ENCODE measurements around the gene NLRP11. TPM values are rescaled to one million over a fixed set of nuclear protein-coding genes. Genes with fewer than 3 reads are reported as not detected.

Gene NLRP11
- total RNA-seq, 2 donors from 2014 or later = not detected

GRCh38 chr19:55830656-55831055 is 1.1 kb downstream of the NLRP11 start:
- intact Hi-C loops (cut with DNase I) = no loop called here
- Histone ChIP-seq H3K4me3 (no peak overlapping the region), H3K4me1 (no peaks in the 10 kb centered on the region), H3K9me3 (no peaks in the 10 kb centered on the region), H3K27me3 (no peaks in the 10 kb centered on the region), H3K36me3 (replicated peaks in 1 of 2; ENCODE audit: insufficient read depth in 1 of 2, low read depth in 2 of 2) (no peaks in the 10 kb centered on the region), H3K27ac (no peak overlapping the region)
- 60 to 66% methylated on average over 5 of the region's 5 CpGs for WGBS, 2 donors
- no peak for TF ChIP-seq POLR2A (IDR thresholded peaks at IDR 0.05)
- no peak for TF ChIP-seq CTCF (IDR thresholded peaks at IDR 0.05)
- no peak for DNase-seq
- no peak for ATAC-seq

GRCh38 chr19:55820037-55820436 is 11.8 kb downstream of the NLRP11 start:
- DNase-seq (no peak), ATAC-seq (no peak)
- TF ChIP-seq POLR2A (IDR thresholded peaks at IDR 0.05) (no peak), CTCF (IDR thresholded peaks at IDR 0.05) (no peak)
- Histone ChIP-seq H3K27me3 (no peaks in the 10 kb centered on the region), H3K9me3 (no peaks in the 10 kb centered on the region), H3K4me1 (no peaks in the 10 kb centered on the region), H3K36me3 (replicated peaks in 1 of 2; ENCODE audit: insufficient read depth in 1 of 2, low read depth in 2 of 2) (no peaks in the 10 kb centered on the region), H3K27ac (no peak overlapping the region), H3K4me3 (no peak overlapping the region)
- 73 to 78% methylated on average over 3 of the region's 3 CpGs for WGBS, 2 donors
- intact Hi-C loops (cut with DNase I) = no loop called here

GRCh38 chr19:55813906-55814305 is 17.9 kb downstream of the NLRP11 start:
- H3K36me3 ChIP-seq (replicated peaks in 1 of 2; ENCODE audit: insufficient read depth in 1 of 2, low read depth in 2 of 2) = no peaks in the 10 kb centered on the region
- H3K4me1 ChIP-seq = peaks cover 9% of the 10 kb centered on the region
- WGBS, 2 donors = 90 to 100% methylated on average over 1 to 5 of the region's 5 CpGs
- ATAC-seq = no peak
- H3K27ac ChIP-seq = no peak overlapping the region
- no peak for DNase-seq
- intact Hi-C loops (cut with DNase I) = loop anchor here (10.0 kb wide), 1 partner anchor 109 kb away; no protein-coding TSS in a partner anchor
- no peaks in the 10 kb centered on the region for H3K9me3 ChIP-seq
- H3K4me3 ChIP-seq = no peak overlapping the region
- TF ChIP-seq CTCF (IDR thresholded peaks at IDR 0.05) = no peak
- TF ChIP-seq POLR2A (IDR thresholded peaks at IDR 0.05) = no peak
- no peaks in the 10 kb centered on the region for H3K27me3 ChIP-seq

GRCh38 chr19:55812449-55812848 is 19.4 kb downstream of the NLRP11 start:
- WGBS, 2 donors = 39 to 47% methylated on average over 7 of the region's 7 CpGs
- TF ChIP-seq CTCF (IDR thresholded peaks at IDR 0.05) (no peak), POLR2A (IDR thresholded peaks at IDR 0.05) (no peak)
- Histone ChIP-seq H3K4me1 (peaks cover 9% of the 10 kb centered on the region), H3K27ac (no peak overlapping the region), H3K27me3 (no peaks in the 10 kb centered on the region), H3K9me3 (no peaks in the 10 kb centered on the region), H3K4me3 (no peak overlapping the region), H3K36me3 (replicated peaks in 1 of 2; ENCODE audit: insufficient read depth in 1 of 2, low read depth in 2 of 2) (no peaks in the 10 kb centered on the region)
- intact Hi-C loops (cut with DNase I) = loop anchor here (10.0 kb wide), 1 partner anchor 108 kb away; no protein-coding TSS in a partner anchor
- DNase-seq (no peak), ATAC-seq (no peak)

- intact Hi-C loops (cut with DNase I) = loop anchor here (10.0 kb wide), 1 partner anchor 107 kb away; no protein-coding TSS in a partner anchor
- WGBS, 2 donors = 46 to 61% methylated on average over 3 of the region's 3 CpGs
- TF ChIP-seq CTCF (IDR thresholded peaks at IDR 0.05) = no peak
- no peak for TF ChIP-seq POLR2A (IDR thresholded peaks at IDR 0.05)
- Histone ChIP-seq H3K9me3 (no peaks in the 10 kb centered on the region), H3K4me3 (no peak overlapping the region), H3K4me1 (peaks cover 9% of the 10 kb centered on the region), H3K27me3 (no peaks in the 10 kb centered on the region), H3K27ac (no peak overlapping the region), H3K36me3 (replicated peaks in 1 of 2; ENCODE audit: insufficient read depth in 1 of 2, low read depth in 2 of 2) (no peaks in the 10 kb centered on the region)
- ATAC-seq (no peak), DNase-seq (no peak)
These were observed 20.5 kb downstream of the NLRP11 start for GRCh38 chr19:55811340-55811739.
